Activated naive CD8-positive, alpha-beta T cell treated with anti-CD3 and anti-CD28 coated beads, Interleukin-2, amount 50 U/mL, for 24 hours (primary cell): ENCODE measurements around the gene TMEM161A.
"Not testable (repeated sequence)": the region's sequence is repeated elsewhere in the genome, so short reads cannot be mapped to it uniquely, and the experiment has no call there.

ENCODE experiments used
- ATAC-seq: fragments of 150-1000 bp; cut with Tn5 transposase; one replicate; pipeline ENCODE4 v1.10.0; 2021
- DNase-seq: peaks from one replicate; pipeline ENCODE4 v3.0.0; 2021
- H3K27ac Mint-ChIP-seq: one replicate; pipeline ENCODE4 v1.8.0; 2021; ENCODE audit warnings: mild to moderate bottlenecking, mixed read lengths
- H3K27me3 Mint-ChIP-seq: one replicate; pipeline ENCODE4 v1.8.0; 2021; ENCODE audit warnings: mixed read lengths
- H3K36me3 Mint-ChIP-seq: one replicate; pipeline ENCODE4 v1.8.0; 2021; ENCODE audit warnings: low read depth, mixed read lengths
- H3K4me1 Mint-ChIP-seq: one replicate; pipeline ENCODE4 v1.8.0; 2021; ENCODE audit warnings: mixed read lengths
- H3K4me3 Mint-ChIP-seq: one replicate; pipeline ENCODE4 v1.8.0; 2021; ENCODE audit warnings: mild to moderate bottlenecking, moderate library complexity, mixed read lengths
- H3K9me3 Mint-ChIP-seq: one replicate; pipeline ENCODE4 v1.8.0; 2021; ENCODE audit warnings: mixed read lengths

Gene TMEM161A

GRCh38 chr19:19102566-19102965 is 35.7 kb downstream of the TMEM161A start:
- DNase-seq, H3K4me3 Mint-ChIP-seq, H3K36me3 Mint-ChIP-seq: not testable (repeated sequence)

DNA sequence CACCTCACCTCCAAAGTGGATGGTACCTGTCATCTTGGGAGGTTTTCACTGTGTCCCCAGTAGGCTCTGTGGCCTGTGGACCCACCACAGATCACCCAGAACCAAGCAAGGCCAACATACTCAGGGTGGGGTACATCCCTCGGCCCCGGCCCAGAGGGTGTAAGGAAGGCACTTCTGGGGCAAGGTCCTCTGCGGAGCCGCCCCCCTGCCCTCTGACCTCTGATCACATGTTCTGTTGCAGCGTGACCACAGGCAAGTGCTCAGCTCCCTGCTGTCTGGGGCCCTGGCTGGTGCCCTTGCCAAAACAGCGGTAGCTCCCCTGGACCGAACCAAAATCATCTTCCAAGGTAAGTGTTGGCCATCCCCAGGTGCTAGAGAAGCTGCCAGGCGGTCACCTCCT is 36.7 kb downstream of the TMEM161A start:
- ATAC-seq (no peak), DNase-seq (no peak)
- no peaks in the 10 kb centered on the region for H3K36me3 Mint-ChIP-seq
- H3K4me1 Mint-ChIP-seq: no peaks in the 10 kb centered on the region
- H3K27ac Mint-ChIP-seq: no peak overlapping the region
- no peaks in the 10 kb centered on the region for H3K27me3 Mint-ChIP-seq
- no peak overlapping the region for H3K4me3 Mint-ChIP-seq
- no peaks in the 10 kb centered on the region for H3K9me3 Mint-ChIP-seq

More at GRCh38 chr19:19102566-19102965, 35.7 kb downstream of the TMEM161A start:
- H3K27me3 Mint-ChIP-seq, H3K9me3 Mint-ChIP-seq, H3K27ac Mint-ChIP-seq, ATAC-seq, H3K4me1 Mint-ChIP-seq: not testable (repeated sequence)

- Mint-ChIP-seq H3K9me3 (no peaks in the 10 kb centered on the region), H3K4me1 (no peaks in the 10 kb centered on the region), H3K4me3 (no peak overlapping the region), H3K36me3 (no peaks in the 10 kb centered on the region), H3K27me3 (no peaks in the 10 kb centered on the region), H3K27ac (no peak overlapping the region)
- ATAC-seq: no peak
- no peak for DNase-seq
These were observed 39.3 kb downstream of the TMEM161A start for GRCh38 chr19:19098703-19099632.

GRCh38 chr19:19098084-19098702 is 40.1 kb downstream of the TMEM161A start:
- no peaks in the 10 kb centered on the region for H3K36me3 Mint-ChIP-seq
- no peaks in the 10 kb centered on the region for H3K27me3 Mint-ChIP-seq
- no peak for ATAC-seq
- H3K9me3 Mint-ChIP-seq: no peaks in the 10 kb centered on the region
- no peak overlapping the region for H3K27ac Mint-ChIP-seq
- no peaks in the 10 kb centered on the region for H3K4me1 Mint-ChIP-seq
- DNase-seq: no peak
- H3K4me3 Mint-ChIP-seq: no peak overlapping the region

DNA sequence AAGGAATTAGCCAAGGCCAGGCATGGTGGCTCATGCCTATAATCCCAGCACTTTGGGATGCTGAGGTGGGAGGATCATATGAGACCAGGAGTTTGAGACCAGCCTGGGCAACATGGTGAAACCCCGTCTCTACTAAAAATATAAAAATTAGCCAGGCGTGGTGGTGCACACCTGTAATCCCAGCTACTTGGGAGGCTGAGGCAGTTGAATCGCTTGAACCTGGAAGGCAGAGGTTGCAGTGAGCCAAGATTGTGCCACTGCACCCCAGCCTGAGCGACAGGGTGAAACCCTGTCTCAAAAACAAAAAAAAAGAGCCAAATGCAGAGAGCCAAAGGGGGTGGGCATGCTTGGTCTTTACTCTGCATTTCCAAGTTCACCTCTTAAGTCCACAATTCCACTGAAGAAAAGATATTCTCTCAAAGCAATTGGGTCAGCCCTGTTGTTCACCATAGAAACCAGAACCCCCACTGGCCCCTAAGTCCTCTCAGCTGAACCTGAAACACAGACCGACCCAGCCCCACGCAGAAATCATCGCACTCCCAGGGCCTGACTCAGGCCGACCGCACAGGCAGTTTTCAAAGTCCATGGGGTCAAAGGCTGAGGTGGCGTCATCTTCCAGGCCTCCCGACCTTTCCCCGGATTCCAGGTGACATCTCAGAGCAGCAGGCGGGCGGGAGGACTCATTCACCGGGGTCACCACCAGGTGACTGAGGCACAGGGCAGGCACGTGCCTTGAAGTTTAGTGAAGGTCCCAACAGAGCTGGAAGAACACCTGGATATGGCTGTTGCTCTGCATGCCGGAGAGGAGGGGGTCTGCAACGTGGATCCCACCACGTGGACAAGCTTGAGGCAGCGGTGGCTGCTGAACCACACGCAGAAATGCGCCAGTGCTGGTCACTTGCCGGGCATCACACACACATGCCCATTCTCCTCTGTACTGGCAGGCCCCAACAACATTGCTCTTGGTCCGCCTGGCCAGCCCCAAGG is 41.3 kb downstream of the TMEM161A start:
- Mint-ChIP-seq H3K4me1 (no peaks in the 10 kb centered on the region), H3K9me3 (no peaks in the 10 kb centered on the region), H3K4me3 (no peak overlapping the region), H3K36me3 (no peaks in the 10 kb centered on the region), H3K27me3 (no peaks in the 10 kb centered on the region), H3K27ac (no peak overlapping the region)
- DNase-seq: no peak
- no peak for ATAC-seq

- Mint-ChIP-seq H3K36me3 (no peaks in the 10 kb centered on the region), H3K4me3 (no peak overlapping the region), H3K27ac (no peak overlapping the region), H3K4me1 (no peaks in the 10 kb centered on the region), H3K9me3 (no peaks in the 10 kb centered on the region), H3K27me3 (no peaks in the 10 kb centered on the region)
- no peak for DNase-seq
- no peak for ATAC-seq
These were observed 42.6 kb downstream of the TMEM161A start for GRCh38 chr19:19095691-19096090.

DNA sequence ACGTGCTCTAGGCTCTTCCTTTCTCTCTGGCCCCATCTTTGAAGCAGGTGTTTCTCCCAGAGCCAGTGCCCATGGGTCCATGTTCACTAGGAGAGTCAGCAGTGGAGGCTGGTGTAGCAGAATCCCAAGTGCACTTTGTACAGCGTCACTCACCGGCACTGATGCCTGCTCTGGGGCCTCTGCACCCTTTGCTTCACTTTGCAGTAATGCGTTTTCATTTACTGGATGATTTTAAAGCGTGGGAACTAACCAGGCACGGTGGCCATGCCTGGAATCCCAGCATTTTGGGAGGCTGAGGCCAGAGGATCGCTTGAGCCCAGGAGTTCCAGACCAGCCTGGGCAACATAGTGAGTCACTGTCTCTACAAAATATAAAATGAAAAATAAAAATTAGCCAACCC is 43.8 kb downstream of the TMEM161A start:
- Mint-ChIP-seq H3K27ac (no peak overlapping the region), H3K4me3 (no peak overlapping the region), H3K4me1 (no peaks in the 10 kb centered on the region), H3K36me3 (no peaks in the 10 kb centered on the region), H3K27me3 (no peaks in the 10 kb centered on the region), H3K9me3 (no peaks in the 10 kb centered on the region)
- ATAC-seq: no peak
- DNase-seq: no peak

DNA sequence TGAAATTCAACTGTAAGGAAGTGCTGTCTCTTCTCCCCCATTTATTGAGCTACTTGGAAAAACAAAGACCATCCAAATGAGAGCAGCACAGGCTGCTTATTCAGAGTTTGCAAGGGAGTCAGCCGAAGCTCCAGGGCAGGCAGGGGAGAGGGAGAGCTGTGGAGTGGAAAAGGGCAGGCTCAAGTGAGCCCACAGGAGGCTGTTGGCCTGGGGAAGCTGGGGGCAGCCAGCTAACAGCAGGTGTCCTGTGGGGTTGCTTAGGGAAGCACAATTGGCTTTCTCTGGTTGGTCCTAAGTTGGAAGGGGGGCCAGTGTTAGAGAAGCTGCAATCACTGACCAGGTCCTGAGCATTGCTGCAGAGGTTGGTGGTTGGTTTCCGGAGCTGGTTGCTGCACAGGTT is 50.6 kb downstream of the TMEM161A start:
- no peaks in the 10 kb centered on the region for H3K27me3 Mint-ChIP-seq
- H3K27ac Mint-ChIP-seq: no peak overlapping the region
- no peaks in the 10 kb centered on the region for H3K9me3 Mint-ChIP-seq
- H3K4me1 Mint-ChIP-seq: peaks cover 2% of the 10 kb centered on the region
- H3K4me3 Mint-ChIP-seq: no peak overlapping the region
- no peaks in the 10 kb centered on the region for H3K36me3 Mint-ChIP-seq
- no peak for DNase-seq
- ATAC-seq: no peak

- Mint-ChIP-seq H3K36me3 (no peaks in the 10 kb centered on the region), H3K9me3 (no peaks in the 10 kb centered on the region)
These were observed 54.7 kb downstream of the TMEM161A start for GRCh38 chr19:19083413-19084178.

DNA sequence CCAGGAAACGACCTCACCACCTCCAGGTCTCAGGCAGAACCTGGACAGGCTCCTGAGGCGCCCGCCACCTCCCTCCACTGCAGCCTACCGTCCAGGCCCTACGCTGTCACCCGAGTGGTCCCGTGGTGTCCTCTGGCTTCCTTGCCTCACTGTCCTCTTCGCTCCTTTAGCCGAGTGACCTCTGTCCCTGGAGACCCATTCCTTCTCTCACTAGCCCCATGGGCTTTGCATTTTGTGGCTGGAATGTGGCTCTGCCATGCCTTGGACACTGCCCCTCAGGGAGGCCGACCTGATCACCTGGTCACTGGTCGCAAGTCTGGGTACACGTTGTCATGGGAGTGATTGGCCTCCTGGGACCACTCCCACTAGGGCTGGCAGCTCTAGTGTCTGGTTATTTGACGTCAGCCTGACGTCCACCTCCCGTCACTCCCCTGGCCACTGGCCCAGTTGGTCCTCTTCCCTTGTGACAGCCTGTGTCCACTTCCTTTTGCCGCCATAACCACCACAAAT is 56.6 kb downstream of the TMEM161A start:
- Mint-ChIP-seq H3K9me3 (no peaks in the 10 kb centered on the region), H3K27me3 (no peaks in the 10 kb centered on the region), H3K4me3 (no peak overlapping the region), H3K36me3 (peaks cover 4% of the 10 kb centered on the region), H3K4me1 (no peaks in the 10 kb centered on the region), H3K27ac (no peak overlapping the region)
- DNase-seq (no peak), ATAC-seq (no peak)

More at GRCh38 chr19:19083413-19084178, 54.7 kb downstream of the TMEM161A start:
- H3K4me1 Mint-ChIP-seq: peaks cover 2% of the 10 kb centered on the region
- H3K4me3 Mint-ChIP-seq: no peak overlapping the region
- ATAC-seq (no peak), DNase-seq (no peak)
- no peak overlapping the region for H3K27ac Mint-ChIP-seq
- H3K27me3 Mint-ChIP-seq: no peaks in the 10 kb centered on the region

GRCh38 chr19:19079571-19079970 is 58.7 kb downstream of the TMEM161A start:
- no peaks in the 10 kb centered on the region for H3K9me3 Mint-ChIP-seq
- H3K4me1 Mint-ChIP-seq: no peaks in the 10 kb centered on the region
- H3K27me3 Mint-ChIP-seq: no peaks in the 10 kb centered on the region
- H3K27ac Mint-ChIP-seq: no peak overlapping the region
- H3K4me3 Mint-ChIP-seq: no peak overlapping the region
- peaks cover 4% of the 10 kb centered on the region for H3K36me3 Mint-ChIP-seq
- ATAC-seq (no peak), DNase-seq (no peak)

DNA sequence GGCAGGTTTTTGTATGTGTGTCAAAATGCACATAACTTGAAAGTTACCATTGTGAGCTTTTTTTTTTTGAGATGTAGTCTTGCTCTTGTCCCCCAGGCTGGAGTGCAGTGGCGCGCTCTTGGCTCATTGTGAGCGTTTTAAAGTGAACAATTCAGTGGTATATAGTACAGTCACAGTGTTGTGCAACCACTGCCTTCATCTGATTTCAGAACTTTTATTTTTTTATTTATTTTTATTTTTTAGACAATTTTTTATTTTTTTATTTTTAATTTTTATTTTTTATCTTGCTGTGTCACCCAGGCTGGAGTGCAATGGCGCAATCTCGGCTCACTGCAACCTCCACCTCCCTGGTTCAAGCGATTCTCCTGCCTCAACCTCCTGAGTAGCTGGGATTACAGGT is 59.5 kb downstream of the TMEM161A start:
- H3K27me3 Mint-ChIP-seq: no peaks in the 10 kb centered on the region
- no peak for ATAC-seq
- no peaks in the 10 kb centered on the region for H3K9me3 Mint-ChIP-seq
- no peak overlapping the region for H3K4me3 Mint-ChIP-seq
- no peak overlapping the region for H3K27ac Mint-ChIP-seq
- DNase-seq: no peak
- H3K4me1 Mint-ChIP-seq: no peaks in the 10 kb centered on the region
- peaks cover 4% of the 10 kb centered on the region for H3K36me3 Mint-ChIP-seq

GRCh38 chr19:19077103-19077502 is 61.2 kb downstream of the TMEM161A start:
- Mint-ChIP-seq H3K36me3 (peaks cover 4% of the 10 kb centered on the region), H3K4me1 (peaks cover under 1% of the 10 kb centered on the region), H3K9me3 (no peaks in the 10 kb centered on the region), H3K27me3 (no peaks in the 10 kb centered on the region), H3K4me3 (no peak overlapping the region), H3K27ac (no peak overlapping the region)
- ATAC-seq: no peak
- no peak for DNase-seq

GRCh38 chr19:19076476-19076875 is 61.8 kb downstream of the TMEM161A start:
- Mint-ChIP-seq H3K9me3 (no peaks in the 10 kb centered on the region), H3K27ac (no peak overlapping the region), H3K4me3 (no peak overlapping the region), H3K27me3 (no peaks in the 10 kb centered on the region), H3K36me3 (peaks cover 4% of the 10 kb centered on the region), H3K4me1 (peaks cover 2% of the 10 kb centered on the region)
- ATAC-seq (no peak), DNase-seq (no peak)
